Endothelial cell of umbilical vein (primary cell): ENCODE results near the gene SMIM41. TPM values are rescaled to one million over a fixed set of nuclear protein-coding genes. Genes with fewer than 3 reads are reported as not detected.

ENCODE experiments used
- BruUV-seq: library from RNA; stranded (reverse); fragments of 400-500 nt; replicated peaks from 2 replicates; lab custom pipeline; 2021; lab: Mats Ljungman, UMichigan
- CTCF ChIA-PET: fragments of 300-600, 350-600 bp; sonication (Branson Sonifier 250); formaldehyde crosslinking; loops from one replicate; lab custom pipeline; 2021; ENCODE audit warnings: antibody characterized with exemption, inconsistent platforms; lab: Charles Lee
- POLR2A ChIA-PET: fragments of 300-600, 350-600 bp; sonication (Branson Sonifier 250); formaldehyde crosslinking; loops from one replicate; lab custom pipeline; 2021; ENCODE audit warnings: antibody characterized with exemption, inconsistent platforms; lab: Charles Lee
- DNase-seq: peaks from one replicate; pipeline ENCODE4 v3.0.0-alpha.2; 2011; ENCODE audit warnings: low read depth, low spot score
- FAIRE-seq: peaks from 2 replicates; lab custom pipeline; 2011; peaks lifted over from hg19 to GRCh38; lab: Jason Lieb, UNC
- H2AFZ ChIP-seq: 2 replicates; pipeline ENCODE4 v1.6.0; 2012; ENCODE audit warnings: low read depth, low read length, control low read depth, inconsistent platforms
- H3K27ac ChIP-seq: 2 replicates; pipeline ENCODE4 v1.5.1; 2011; ENCODE audit warnings: low read depth, mild to moderate bottlenecking, control low read depth, low read length, moderate library complexity; ENCODE audit not compliant: insufficient read depth
- H3K27me3 ChIP-seq, 2 experiments: 2 replicates each; pipeline versions ENCODE4 v1.6.0 to v1.6.1; 2011; ENCODE audit warnings: low read length in 2 of 2, mixed read lengths in 1 of 2; ENCODE audit not compliant: control insufficient read depth in 2 of 2, insufficient read depth in 2 of 2
- H3K36me3 ChIP-seq, 2 experiments: 2 replicates in 1 of 2; 3 replicates in 1 of 2; pipeline ENCODE4 v1.5.1; 2011; ENCODE audit warnings: low read length in 2 of 2, mild to moderate bottlenecking in 1 of 2, moderate library complexity in 1 of 2; ENCODE audit not compliant: control insufficient read depth in 2 of 2, insufficient read depth in 2 of 2; ENCODE audit errors: extremely low read depth in 1 of 2
- H3K4me1 ChIP-seq: 3 replicates; pipeline ENCODE4 v1.5.1; 2011; ENCODE audit warnings: mild to moderate bottlenecking, low read length; ENCODE audit not compliant: control insufficient read depth, insufficient read depth; ENCODE audit errors: extremely low read depth
- H3K4me2 ChIP-seq: 2 replicates; pipeline ENCODE4 v1.6.1; 2011; ENCODE audit warnings: low read length, control low read depth, mixed read lengths; ENCODE audit not compliant: insufficient read depth
- H3K4me3 ChIP-seq, 3 experiments: fragments of 200-600 bp in 1 of 3; sonication (generic), shearing (Covaris generic) in 1 of 3; replicated peaks in 1 of 3; 2 replicates each; pipeline ENCODE4 v1.5.1; 2011 to 2016; ENCODE audit warnings: control low read depth in 3 of 3, low read length in 3 of 3, mild to moderate bottlenecking in 2 of 3, inconsistent platforms in 1 of 3, low read depth in 1 of 3, moderate library complexity in 1 of 3; ENCODE audit not compliant: insufficient read depth in 1 of 3
- H3K79me2 ChIP-seq: 2 replicates; pipeline ENCODE4 v1.6.0; 2012; ENCODE audit warnings: low read length, inconsistent platforms; ENCODE audit not compliant: control insufficient read depth, insufficient read depth
- H3K9ac ChIP-seq: replicated peaks from 2 replicates; pipeline ENCODE3; 2011; ENCODE audit warnings: low read length, control low read depth; ENCODE audit not compliant: insufficient read depth; ENCODE audit errors: extremely low read depth
- H3K9me1 ChIP-seq: replicated peaks from 3 replicates; pipeline ENCODE4 v1.6.0; 2011; ENCODE audit warnings: mild to moderate bottlenecking, low read length; ENCODE audit not compliant: control insufficient read depth, insufficient read depth; ENCODE audit errors: extremely low read depth
- H3K9me3 ChIP-seq: replicated peaks from 2 replicates; pipeline ENCODE4 v1.5.1; 2012; ENCODE audit warnings: low read length, inconsistent platforms; ENCODE audit not compliant: control insufficient read depth, insufficient read depth
- H4K20me1 ChIP-seq: replicated peaks from 2 replicates; pipeline ENCODE3; 2011; ENCODE audit warnings: mild to moderate bottlenecking, low read length; ENCODE audit not compliant: control insufficient read depth, insufficient read depth; ENCODE audit errors: extremely low read depth
- CTCF ChIP-seq, 2 donors: IDR thresholded peaks; 1 replicate in 1 of 2; 2 replicates in 1 of 2; pipeline ENCODE4 v1.5.1; 2011; ENCODE audit warnings: low read length in 2 of 2, mild to moderate bottlenecking in 2 of 2, moderate library complexity in 2 of 2, control low read depth in 1 of 2, inconsistent platforms in 1 of 2, low read depth in 1 of 2; ENCODE audit not compliant: insufficient read depth in 1 of 2; ENCODE audit errors: extremely low read depth in 1 of 2
- EZH2 ChIP-seq: IDR thresholded peaks from 2 replicates; pipeline ENCODE4 v1.6.1; 2012; ENCODE audit warnings: borderline replicate concordance, low read depth, mild to moderate bottlenecking, moderate library complexity, low read length, inconsistent platforms; ENCODE audit not compliant: severe bottlenecking
- FOS ChIP-seq: IDR thresholded peaks from 2 replicates; pipeline ENCODE4 v1.6.1; 2011; ENCODE audit warnings: mild to moderate bottlenecking, low read length, moderate library complexity, borderline replicate concordance; ENCODE audit not compliant: insufficient read depth
- GATA2 ChIP-seq: IDR thresholded peaks from 2 replicates; pipeline ENCODE4 v1.7.0; 2011; ENCODE audit warnings: low read depth, mild to moderate bottlenecking, moderate library complexity, mixed read lengths, low read length; ENCODE audit not compliant: insufficient read length, insufficient read depth
- JUN ChIP-seq: IDR thresholded peaks from 2 replicates; pipeline ENCODE4 v1.6.1; 2011; ENCODE audit warnings: borderline replicate concordance, low read depth; ENCODE audit not compliant: insufficient read length, insufficient read depth
- MAX ChIP-seq: IDR thresholded peaks from 2 replicates; pipeline ENCODE4 v1.6.1; 2011; ENCODE audit not compliant: insufficient read depth, insufficient read length
- MYC ChIP-seq: IDR thresholded peaks from one replicate; pipeline ENCODE4 v1.6.1; 2011; ENCODE audit warnings: mild to moderate bottlenecking, low read depth, low read length
- POLR2A ChIP-seq: IDR thresholded peaks from 2 replicates; pipeline ENCODE4 v1.6.1; 2012; ENCODE audit warnings: low read depth, mild to moderate bottlenecking, control low read depth, low read length
- POLR2AphosphoS5 ChIP-seq: IDR thresholded peaks from 2 replicates; pipeline ENCODE4 v1.6.1; 2012; ENCODE audit warnings: low read depth, mild to moderate bottlenecking, control low read depth, low read length, moderate library complexity; ENCODE audit not compliant: insufficient read depth
- dilution Hi-C: fragments of 300-500 bp; cut with MboI; formaldehyde crosslinking; loops from one replicate; pipeline ENCODE4 v1.15.0; 2019; ENCODE audit warnings: low sequenced_read_pairs; ENCODE audit not compliant: extremely low pct_ligation_motif_present
- intact Hi-C: fragments of 100-400 bp; cut with micrococcal nuclease; formaldehyde crosslinking; loops from one replicate; pipeline ENCODE4 v1.10.0; 2022
- polyA plus RNA-seq, 4 experiments: library from polyadenylated mRNA; depleted of rRNA in 3 of 4; stranded (reverse) in 3 of 4; unstranded in 1 of 4; fragments of >200 nt; gene quantifications; 2 replicates each; pipeline versions ENCODE4 v1.2.1 to v1.2.3, GENCODE V29; 2011 to 2012; ENCODE audit warnings: missing spikeins in 1 of 4
- total RNA-seq: library from RNA; stranded (reverse); gene quantifications from 2 replicates; pipeline ENCODE4 v1.2.3, GENCODE V29; 2021

SMIM41 gene
- total and polyA plus RNA-seq, 2 donors (not counting 3 experiments of a cell fraction or from before 2014, with no cell fraction given): not detected

- CTCF ChIA-PET: interaction anchor here (1.1 to 4.0 kb wide), 3 partner anchors 8 to 114 kb away, joined by 6 to 19 read pairs (median 11); no protein-coding TSS in a partner anchor
- no peak overlapping the region for H3K27ac ChIP-seq
These were observed 59.6 kb downstream of the SMIM41 start for GRCh38 chr12:52139147-52139546.

More at GRCh38 chr12:52139147-52139546, 59.6 kb downstream of the SMIM41 start:
- TF ChIP-seq JUN (no peak), MAX (no peak), POLR2AphosphoS5 (no peak), POLR2A (no peak), GATA2 (no peak), FOS (no peak), CTCF (IDR thresholded peaks at IDR 0.05; ENCODE audit: extremely low read depth in 1 of 2, insufficient read depth in 1 of 2, low read depth in 1 of 2, low read length in 2 of 2) (no peak), EZH2 (no peak), MYC (no peak)
- Histone ChIP-seq H3K36me3 (no peaks in the 10 kb centered on the region), H3K79me2 (no peaks in the 10 kb centered on the region), H3K9me3 (no peaks in the 10 kb centered on the region), H3K4me2 (no peak overlapping the region), H3K4me1 (no peaks in the 10 kb centered on the region), H3K9ac (no peak overlapping the region), H4K20me1 (no peaks in the 10 kb centered on the region), H2AFZ (no peak overlapping the region), H3K9me1 (no peaks in the 10 kb centered on the region), H3K27me3 (peaks cover 4% of the 10 kb centered on the region in 2 experiments), H3K4me3 (no peak overlapping the region)
- dilution Hi-C loops (no loop called here), intact Hi-C loops (no loop called here)
- DNase-seq (no peak), FAIRE-seq (no peak)
- BruUV-seq: no TSS peak
- POLR2A ChIA-PET: no interaction called here
